ENCODE measurements around the gene MTA2. TPM values are rescaled to one million over a fixed set of nuclear protein-coding genes. Genes with fewer than 3 reads are reported as not detected.

The MTA2 gene
- total and polyA plus RNA-seq, 12 donors = 63.9 to 97.3 (median 73.5) TPM

DNA sequence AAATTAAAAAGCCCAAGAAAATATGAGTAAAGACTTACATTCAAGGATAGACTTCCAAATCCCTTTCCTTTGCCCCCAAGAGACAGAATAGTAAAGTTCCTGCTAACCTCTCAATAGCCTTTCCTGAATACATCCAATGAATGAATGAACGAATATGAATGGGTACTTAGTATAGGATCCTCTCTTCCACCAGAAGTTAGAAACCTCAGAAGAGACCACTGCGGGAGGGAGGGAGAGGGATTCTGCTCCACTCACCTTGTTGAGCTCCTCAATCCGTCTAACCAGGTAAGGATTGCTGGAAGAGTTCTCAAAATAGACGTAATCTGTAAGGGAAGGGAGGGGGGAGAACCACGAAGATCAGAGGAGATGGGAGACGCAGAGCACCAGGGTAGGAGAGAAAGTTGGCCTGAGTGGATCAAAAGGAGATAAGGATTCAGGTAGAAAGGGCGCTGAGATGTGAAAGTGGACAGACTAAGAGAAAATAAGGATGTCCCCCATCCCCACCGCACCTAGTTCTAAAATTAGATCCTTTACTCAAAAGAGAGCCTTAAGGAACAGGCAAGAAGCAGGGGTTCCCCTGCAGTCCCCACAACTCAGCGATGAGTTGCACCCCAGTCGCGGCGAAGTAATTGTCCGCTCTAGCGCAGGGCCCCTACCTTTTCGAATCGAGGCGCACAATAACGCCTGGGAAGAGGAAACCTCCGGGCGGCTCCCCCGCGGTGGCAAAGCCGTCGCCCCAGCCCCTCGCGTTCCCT lies 1.1 kb downstream of the MTA2 start:
- H3K36me3 ChIP-seq (replicated peaks in 1 of 2) = peaks cover 0 to 40% of the 10 kb centered on the region in 2 donors
- no peak for TF ChIP-seq CTCF (IDR thresholded peaks at IDR 0.05)
- no peak for TF ChIP-seq POLR2A (IDR thresholded peaks at IDR 0.05)
- 1 to 3% (median 1%) methylated on average over 21 to 26 of the region's 26 CpGs for WGBS, 4 donors
- H3K27ac ChIP-seq = peak overlapping the region in 4 of 5 donors; percentile 86 to 98 (median 93)
- H3K4me3 ChIP-seq = peak overlapping the region; percentile 37 to 99 (median 80)
- peak in 1 of 7 donors; percentile 28 for DNase-seq
- peaks cover 26 to 34% of the 10 kb centered on the region in 2 donors for H3K4me1 ChIP-seq (replicated peaks in 1 of 2)
- H3K27me3 ChIP-seq = no peaks in the 10 kb centered on the region
- intact Hi-C loops (cut with DNase I) = no loop called here
- H3K9me3 ChIP-seq (replicated peaks in 1 of 3) = no peaks in the 10 kb centered on the region

DNA sequence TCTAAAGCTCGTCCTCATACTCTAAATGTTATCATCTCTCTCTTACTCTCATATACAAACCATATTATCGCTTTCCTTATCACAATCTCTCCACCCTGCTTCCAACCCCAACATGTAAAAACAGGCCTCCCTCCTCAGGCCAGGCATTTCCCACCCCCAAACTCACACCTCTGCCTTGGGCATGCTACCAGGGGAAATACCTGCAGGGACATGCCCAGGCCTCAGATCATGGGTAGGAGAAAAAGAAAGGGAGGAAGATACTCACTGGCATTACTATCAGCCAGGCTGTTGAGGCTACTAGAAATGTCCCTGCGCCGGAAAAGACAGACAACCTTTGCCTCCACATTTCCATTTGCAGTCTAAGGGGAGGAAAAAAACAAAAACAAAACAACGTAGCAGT lies 1.8 kb downstream of the MTA2 start:
- TF ChIP-seq POLR2A (IDR thresholded peaks at IDR 0.05) = no peak
- TF ChIP-seq CTCF (IDR thresholded peaks at IDR 0.05) = no peak
- H3K9me3 ChIP-seq (replicated peaks in 1 of 3) = no peaks in the 10 kb centered on the region
- WGBS, 4 donors = 32 to 38% (median 36%) methylated on average over 5 of the region's 5 CpGs
- peak overlapping the region in 2 of 4 donors; percentile 87 to 99 for H3K4me3 ChIP-seq
- peak overlapping the region in 3 of 5 donors; percentile 86 to 98 (median 94) for H3K27ac ChIP-seq
- DNase-seq = no peak
- peaks cover 0 to 40% of the 10 kb centered on the region in 2 donors for H3K36me3 ChIP-seq (replicated peaks in 1 of 2)
- intact Hi-C loops (cut with DNase I) = no loop called here
- peaks cover 26 to 34% of the 10 kb centered on the region in 2 donors for H3K4me1 ChIP-seq (replicated peaks in 1 of 2)
- no peaks in the 10 kb centered on the region for H3K27me3 ChIP-seq

GRCh38 chr11:62599069-62599696 lies 2.5 kb downstream of the MTA2 start:
- DNase-seq = peak; percentile 90 to 99 (median 98)
- intact Hi-C loops (cut with DNase I) = no loop called here
- Histone ChIP-seq H3K36me3 (replicated peaks in 1 of 2) (peaks cover 0 to 46% of the 10 kb centered on the region in 2 donors), H3K4me1 (replicated peaks in 1 of 2) (peaks cover 26 to 34% of the 10 kb centered on the region in 2 donors), H3K27ac (peak overlapping the region in 3 of 5 donors; percentile 86 to 98 (median 94)), H3K4me3 (peak overlapping the region in 1 of 4 donors; percentile 99), H3K9me3 (replicated peaks in 1 of 3) (no peaks in the 10 kb centered on the region), H3K27me3 (no peaks in the 10 kb centered on the region)
- no peak for TF ChIP-seq POLR2A (IDR thresholded peaks at IDR 0.05)
- TF ChIP-seq CTCF (IDR thresholded peaks at IDR 0.05) = no peak
- WGBS, 4 donors = 27 to 40% (median 34%) methylated on average over 5 to 7 of the region's 7 CpGs

- Histone ChIP-seq H3K27ac (no peak overlapping the region), H3K4me3 (no peak overlapping the region), H3K36me3 (replicated peaks in 1 of 2) (peaks cover 0 to 51% of the 10 kb centered on the region in 2 donors), H3K9me3 (replicated peaks in 1 of 3) (no peaks in the 10 kb centered on the region), H3K4me1 (replicated peaks in 1 of 2) (peaks cover 24 to 42% of the 10 kb centered on the region in 2 donors), H3K27me3 (no peaks in the 10 kb centered on the region)
- WGBS, 4 donors = 74 to 93% (median 88%) methylated on average over 8 of the region's 8 CpGs
- DNase-seq = no peak
- no peak for TF ChIP-seq POLR2A (IDR thresholded peaks at IDR 0.05)
- TF ChIP-seq CTCF (IDR thresholded peaks at IDR 0.05) = no peak
- intact Hi-C loops (cut with DNase I) = no loop called here
Observed at GRCh38 chr11:62595124-62595523, 6.5 kb downstream of the MTA2 start.
